ENCODE measurements around the gene BNIP3.
A peak's percentile ranks its signal among the peaks of the same experiment; 100 is the strongest.
"Not testable (repeated sequence)": the region's sequence is repeated elsewhere in the genome, so short reads cannot be mapped to it uniquely, and the experiment has no call there.

Gene BNIP3

GRCh38 chr10:131996466-131997365, 15.0 kb upstream of the BNIP3 start:
- no peak for DNase-seq
- TF ChIP-seq POLR2A (IDR thresholded peaks at IDR 0.05; ENCODE audit: low read length) (no peak), GATA1 (IDR thresholded peaks at IDR 0.05; ENCODE audit: low read depth, low read length) (no peak)

DNA sequence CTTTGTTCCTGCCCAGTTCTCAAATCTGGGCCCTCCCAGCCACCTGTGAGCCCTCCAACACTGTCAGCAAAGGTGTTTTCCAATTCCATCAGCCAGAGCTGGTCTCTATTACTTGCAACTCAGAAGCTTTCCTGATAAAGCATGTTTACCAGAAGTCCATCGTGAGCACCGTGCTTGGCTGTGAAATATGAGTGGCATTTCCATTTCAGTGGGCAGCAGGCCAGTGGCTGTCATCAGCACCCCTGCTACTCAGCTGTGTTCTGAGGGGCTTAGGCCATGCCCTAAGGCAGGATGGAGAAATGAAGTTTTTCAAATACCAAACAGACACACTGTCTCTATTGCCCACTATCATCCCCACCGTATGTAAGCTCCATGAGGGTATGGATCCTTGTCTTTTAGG, 12.7 kb upstream of the BNIP3 start:
- no peak for DNase-seq

GRCh38 chr10:131993275-131993674, 11.6 kb upstream of the BNIP3 start:
- no peak for DNase-seq
- TF ChIP-seq GATA1 (IDR thresholded peaks at IDR 0.05; ENCODE audit: low read depth, low read length) = no peak
- no peak for TF ChIP-seq POLR2A (IDR thresholded peaks at IDR 0.05; ENCODE audit: low read length)

More for the DNA sequence above, 12.7 kb upstream of the BNIP3 start:
- TF ChIP-seq POLR2A (IDR thresholded peaks at IDR 0.05; ENCODE audit: low read length) (no peak), GATA1 (IDR thresholded peaks at IDR 0.05; ENCODE audit: low read depth, low read length) (no peak)

- DNase-seq = no peak
- TF ChIP-seq GATA1 (IDR thresholded peaks at IDR 0.05; ENCODE audit: low read depth, low read length) = no peak
- no peak for TF ChIP-seq POLR2A (IDR thresholded peaks at IDR 0.05; ENCODE audit: low read length)
Measured at GRCh38 chr10:131991726-131992125, 10.0 kb upstream of the BNIP3 start.

DNA sequence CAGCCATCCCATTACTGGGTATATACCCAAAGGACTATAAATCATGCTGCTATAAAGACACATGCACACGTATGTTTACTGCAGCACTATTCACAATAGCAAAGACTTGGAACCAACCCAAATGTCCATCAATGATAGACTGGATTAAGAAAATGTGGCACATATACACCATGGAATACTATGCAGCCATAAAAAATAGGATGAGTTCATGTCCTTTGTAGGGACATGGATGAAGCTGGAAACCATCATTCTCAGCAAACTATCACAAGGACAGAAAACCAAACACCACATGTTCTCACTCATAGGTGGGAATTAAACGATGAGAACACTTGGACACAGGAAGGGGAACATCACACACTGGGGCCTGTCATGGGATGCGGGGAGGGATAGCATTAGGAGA, 6.1 kb upstream of the BNIP3 start:
- DNase-seq = not testable (repeated sequence)

- DNase-seq = not testable (repeated sequence)
Measured at GRCh38 chr10:131987301-131987700, 5.6 kb upstream of the BNIP3 start.

DNA sequence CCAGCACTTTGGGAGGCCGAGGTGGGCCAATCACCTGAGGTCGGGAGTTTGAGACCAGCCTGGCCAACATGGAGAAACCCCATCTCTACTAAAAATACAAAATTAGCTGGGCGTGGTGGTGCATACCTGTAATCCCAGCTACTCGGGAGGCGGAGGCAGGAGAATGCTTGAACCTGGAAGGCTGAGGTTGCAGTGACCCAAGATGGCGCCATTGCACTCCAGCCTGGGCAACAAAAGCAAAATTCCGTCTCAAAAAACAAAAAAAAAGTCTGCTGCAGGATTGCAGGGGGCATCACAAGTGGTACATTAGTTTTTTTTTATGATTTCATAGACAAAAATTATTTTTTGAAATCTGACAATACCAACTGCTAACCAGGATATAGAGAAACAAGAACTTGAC, 5.1 kb upstream of the BNIP3 start:
- DNase-seq = not testable (repeated sequence)

GRCh38 chr10:131983780-131984179, 2.1 kb upstream of the BNIP3 start:
- TF ChIP-seq GATA1 (IDR thresholded peaks at IDR 0.05; ENCODE audit: low read depth, low read length) (no peak), POLR2A (IDR thresholded peaks at IDR 0.05; ENCODE audit: low read length) (no peak)

DNA sequence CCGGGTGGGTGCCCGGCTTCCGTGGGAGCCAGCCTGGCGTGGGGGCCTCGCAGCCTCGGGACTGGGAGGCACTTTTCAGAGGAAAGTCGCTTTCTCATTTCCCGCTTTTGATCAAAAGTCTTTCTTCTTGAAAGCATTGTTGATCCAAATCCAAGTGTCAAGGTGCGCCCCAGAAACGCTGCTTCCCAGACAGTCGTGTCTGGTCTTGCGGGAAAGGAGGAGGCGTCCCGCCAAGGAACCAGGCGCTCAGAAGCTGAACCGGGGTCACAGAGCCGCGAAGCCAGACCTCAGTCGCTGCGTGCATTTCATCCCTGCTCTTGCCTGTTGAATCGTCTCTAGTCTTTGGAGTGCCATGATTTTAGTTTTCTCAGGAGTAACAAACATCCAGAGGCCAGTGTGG, 1.1 kb upstream of the BNIP3 start:
- TF ChIP-seq GATA1 (IDR thresholded peaks at IDR 0.05; ENCODE audit: low read depth, low read length) (no peak), POLR2A (IDR thresholded peaks at IDR 0.05; ENCODE audit: low read length) (no peak)
- DNase-seq = no peak

More at GRCh38 chr10:131983780-131984179, 2.1 kb upstream of the BNIP3 start:
- no peak for DNase-seq

- no peak for DNase-seq
- TF ChIP-seq GATA1 (IDR thresholded peaks at IDR 0.05; ENCODE audit: low read depth, low read length) (no peak), POLR2A (IDR thresholded peaks at IDR 0.05; ENCODE audit: low read length) (no peak)
Measured at GRCh38 chr10:131982185-131982756, 548 bp upstream of the BNIP3 start.

DNA sequence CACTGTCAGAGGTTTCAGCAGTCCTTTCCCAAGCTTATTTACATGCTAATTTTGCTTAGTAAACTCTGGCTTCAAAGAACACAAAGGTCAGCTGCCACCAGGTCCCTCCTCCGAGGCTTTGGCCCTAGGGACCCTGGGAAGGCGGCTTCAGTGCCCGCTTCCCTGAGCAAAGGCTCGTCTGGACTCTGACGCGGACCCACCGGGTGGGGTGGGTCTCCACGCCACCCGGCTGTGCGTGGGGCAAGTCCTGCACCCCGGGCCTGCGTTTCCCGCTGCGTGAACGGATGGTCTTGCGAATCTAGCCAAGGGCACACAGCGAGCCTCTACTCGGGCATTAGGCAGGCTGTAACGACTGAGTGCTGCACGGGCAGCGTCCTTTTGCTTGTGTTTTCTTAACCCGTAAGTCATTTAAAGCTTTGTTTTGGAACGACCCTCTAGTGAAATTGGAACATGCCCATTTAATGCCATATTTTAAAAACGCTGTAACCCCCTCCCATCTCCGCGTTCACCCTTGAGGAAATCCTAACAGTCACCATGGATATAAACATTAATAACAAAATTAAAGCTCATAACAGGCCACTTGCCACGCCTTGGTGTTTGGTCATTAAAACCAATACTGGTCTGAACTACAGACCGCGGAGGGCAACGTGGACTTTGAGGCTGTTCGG, 828 bp downstream of the BNIP3 start:
- TF ChIP-seq POLR2A (IDR thresholded peaks at IDR 0.05; ENCODE audit: low read length) (no peak), GATA1 (IDR thresholded peaks at IDR 0.05; ENCODE audit: low read depth, low read length) (no peak)
- peak; percentile 40 to 50 for DNase-seq

GRCh38 chr10:131980321-131980720, 1.4 kb downstream of the BNIP3 start:
- DNase-seq = no peak
- no peak for TF ChIP-seq GATA1 (IDR thresholded peaks at IDR 0.05; ENCODE audit: low read depth, low read length)

GRCh38 chr10:131979821-131980270, 1.9 kb downstream of the BNIP3 start:
- TF ChIP-seq GATA1 (IDR thresholded peaks at IDR 0.05; ENCODE audit: low read depth, low read length) = no peak
- no peak for TF ChIP-seq POLR2A (IDR thresholded peaks at IDR 0.05; ENCODE audit: low read length)
- peak in 1 of 2 experiments; percentile 22 for DNase-seq

DNA sequence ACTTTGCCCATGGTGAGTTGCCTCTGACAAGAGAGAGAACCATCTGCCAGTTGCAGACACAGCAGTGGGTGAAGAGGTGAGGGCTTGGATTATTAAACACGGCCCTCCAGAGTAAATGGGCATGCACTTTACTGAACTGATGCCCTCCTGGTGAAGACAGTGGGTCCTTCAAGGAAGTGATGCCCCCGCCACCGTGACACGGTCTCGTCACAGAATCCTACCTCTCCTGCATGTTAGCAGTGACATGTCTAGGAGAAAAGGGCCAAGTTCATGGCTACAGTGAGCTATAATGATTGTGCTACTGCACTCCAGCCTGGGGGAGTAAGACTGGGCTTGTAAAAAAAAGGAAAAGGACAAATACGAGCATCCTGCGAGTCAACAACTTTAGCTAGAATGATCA, 2.4 kb downstream of the BNIP3 start:
- DNase-seq = no peak
- TF ChIP-seq POLR2A (IDR thresholded peaks at IDR 0.05; ENCODE audit: low read length) (no peak), GATA1 (IDR thresholded peaks at IDR 0.05; ENCODE audit: low read depth, low read length) (no peak)

- no peak for TF ChIP-seq GATA1 (IDR thresholded peaks at IDR 0.05; ENCODE audit: low read depth, low read length)
- TF ChIP-seq POLR2A (IDR thresholded peaks at IDR 0.05; ENCODE audit: low read length) = no peak
- DNase-seq = no peak
Measured at GRCh38 chr10:131978851-131979250, 2.9 kb downstream of the BNIP3 start.
